Measurements from ENCODE around the gene FAIM2.

The FAIM2 gene

GRCh38 chr12:49925433-49926204 lies 21.9 kb upstream of the FAIM2 start:
- Histone ChIP-seq H3K4me3 (ENCODE audit: low read depth in 1 of 2, low read length in 2 of 2) (no peak overlapping the region), H4K20me1 (ENCODE audit: insufficient read depth, low read length) (peaks cover 2% of the 10 kb centered on the region; the same call in 1 of the 2 replicates), H3K27me3 (ENCODE audit: insufficient read depth, low read length, poor library complexity) (peaks cover 4% of the 10 kb centered on the region), H3K79me2 (ENCODE audit: insufficient read depth, low read length) (no peaks in the 10 kb centered on the region), H3K36me3 (ENCODE audit: insufficient read depth, low read length) (no peaks in the 10 kb centered on the region), H3K9me3 (ENCODE audit: insufficient read depth, low read length, severe bottlenecking) (no peaks in the 10 kb centered on the region), H3K4me1 (ENCODE audit: insufficient read depth, low read length) (no peaks in the 10 kb centered on the region), H2AFZ (ENCODE audit: low read depth, low read length) (no peak overlapping the region), H3K4me2 (ENCODE audit: insufficient read depth, low read length) (no peak overlapping the region), H3K9ac (ENCODE audit: low read depth, low read length) (no peak overlapping the region), H3K27ac (ENCODE audit: low read length) (no peak overlapping the region)
- ATAC-seq (ENCODE audit: insufficient read depth, low read depth) (no peak), DNase-seq (no peak)
- TF ChIP-seq CTCF (IDR thresholded peaks at IDR 0.05; ENCODE audit: borderline replicate concordance, extremely low read depth, low read length, poor library complexity, severe bottlenecking) = no peak
- TF ChIP-seq EZH2 (IDR thresholded peaks at IDR 0.05; ENCODE audit: borderline replicate concordance, low read depth, low read length, severe bottlenecking) = no peak

- Histone ChIP-seq H2AFZ (ENCODE audit: low read depth, low read length) (no peak overlapping the region), H3K9ac (ENCODE audit: low read depth, low read length) (no peak overlapping the region), H3K79me2 (ENCODE audit: insufficient read depth, low read length) (no peaks in the 10 kb centered on the region), H3K27me3 (ENCODE audit: insufficient read depth, low read length, poor library complexity) (peaks cover 4% of the 10 kb centered on the region), H3K36me3 (ENCODE audit: insufficient read depth, low read length) (no peaks in the 10 kb centered on the region), H3K9me3 (ENCODE audit: insufficient read depth, low read length, severe bottlenecking) (no peaks in the 10 kb centered on the region), H3K27ac (ENCODE audit: low read length) (no peak overlapping the region), H3K4me2 (ENCODE audit: insufficient read depth, low read length) (no peak overlapping the region), H3K4me1 (ENCODE audit: insufficient read depth, low read length) (no peaks in the 10 kb centered on the region), H3K4me3 (ENCODE audit: low read depth in 1 of 2, low read length in 2 of 2) (no peak overlapping the region), H4K20me1 (ENCODE audit: insufficient read depth, low read length) (peaks cover 4% of the 10 kb centered on the region; the same call in 1 of the 2 replicates)
- DNase-seq (no peak), ATAC-seq (ENCODE audit: insufficient read depth, low read depth) (no peak)
- TF ChIP-seq CTCF (IDR thresholded peaks at IDR 0.05; ENCODE audit: borderline replicate concordance, extremely low read depth, low read length, poor library complexity, severe bottlenecking) = no peak
- no peak for TF ChIP-seq EZH2 (IDR thresholded peaks at IDR 0.05; ENCODE audit: borderline replicate concordance, low read depth, low read length, severe bottlenecking)
Measured at GRCh38 chr12:49924628-49925246, 21.0 kb upstream of the FAIM2 start.

- H2AFZ ChIP-seq (ENCODE audit: low read depth, low read length) = no peak overlapping the region
- H3K36me3 ChIP-seq (ENCODE audit: insufficient read depth, low read length) = no peaks in the 10 kb centered on the region
- H4K20me1 ChIP-seq (ENCODE audit: insufficient read depth, low read length) = peaks cover 4% of the 10 kb centered on the region; the same call in 1 of the 2 replicates
- H3K79me2 ChIP-seq (ENCODE audit: insufficient read depth, low read length) = no peaks in the 10 kb centered on the region
- no peak overlapping the region for H3K27ac ChIP-seq (ENCODE audit: low read length)
- H3K9ac ChIP-seq (ENCODE audit: low read depth, low read length) = no peak overlapping the region
- H3K4me1 ChIP-seq (ENCODE audit: insufficient read depth, low read length) = no peaks in the 10 kb centered on the region
- H3K4me2 ChIP-seq (ENCODE audit: insufficient read depth, low read length) = no peak overlapping the region
- H3K27me3 ChIP-seq (ENCODE audit: insufficient read depth, low read length, poor library complexity) = no peaks in the 10 kb centered on the region
- TF ChIP-seq CTCF (IDR thresholded peaks at IDR 0.05; ENCODE audit: borderline replicate concordance, extremely low read depth, low read length, poor library complexity, severe bottlenecking) = no peak
- no peak for TF ChIP-seq EZH2 (IDR thresholded peaks at IDR 0.05; ENCODE audit: borderline replicate concordance, low read depth, low read length, severe bottlenecking)
- DNase-seq (no peak), ATAC-seq (ENCODE audit: insufficient read depth, low read depth) (no peak)
- no peaks in the 10 kb centered on the region for H3K9me3 ChIP-seq (ENCODE audit: insufficient read depth, low read length, severe bottlenecking)
- no peak overlapping the region for H3K4me3 ChIP-seq (ENCODE audit: low read depth in 1 of 2, low read length in 2 of 2)
Measured at GRCh38 chr12:49923880-49924556, 20.3 kb upstream of the FAIM2 start.
